H1 (cell line): Measurements from ENCODE around the gene GALT. TPM values are rescaled to one million over a fixed set of nuclear protein-coding genes. Genes with fewer than 3 reads are reported as not detected.

Experiments
- CTCF ChIA-PET: fragments of 300-600 bp; sonication (Branson Sonifier 250); formaldehyde crosslinking; loops from one replicate; lab custom pipeline; 2021; ENCODE audit not compliant: partially characterized antibody; lab: Charles Lee
- POLR2A ChIA-PET: fragments of 300-600 bp; sonication (Branson Sonifier 250); formaldehyde crosslinking; loops from one replicate; lab custom pipeline; 2021; ENCODE audit warnings: inconsistent platforms; ENCODE audit not compliant: partially characterized antibody; lab: Charles Lee
- DNase-seq, 2 experiments: peaks; one replicate each; pipeline versions ENCODE4 v3.0.0 to v3.0.0-alpha.2; 2010 to 2022; ENCODE audit warnings: low spot score in 2 of 2, low read depth in 1 of 2, mixed read lengths in 1 of 2
- FAIRE-seq: peaks from 2 replicates; lab custom pipeline; 2011; peaks lifted over from hg19 to GRCh38; lab: Jason Lieb, UNC
- H2AFZ ChIP-seq: 2 replicates; pipeline ENCODE4 v1.8.1; 2012; ENCODE audit warnings: low read length, inconsistent platforms
- H2AK5ac ChIP-seq: 2 replicates; pipeline ENCODE4 v1.6.1; 2013; ENCODE audit warnings: low read depth, low read length
- H2BK120ac ChIP-seq: replicated peaks from 2 replicates; pipeline ENCODE3; 2013; ENCODE audit warnings: low read depth, low read length, inconsistent platforms
- H2BK12ac ChIP-seq: 2 replicates; pipeline ENCODE4 v1.6.1; 2013; ENCODE audit warnings: low read depth, low read length
- H2BK15ac ChIP-seq: 2 replicates; pipeline ENCODE4 v1.6.1; 2013; ENCODE audit warnings: low read length
- H2BK20ac ChIP-seq: 2 replicates; pipeline ENCODE4 v1.6.1; 2013; ENCODE audit warnings: low read length
- H2BK5ac ChIP-seq: 2 replicates; pipeline ENCODE4 v1.6.1; 2013; ENCODE audit warnings: low read depth, low read length
- H3K14ac ChIP-seq: 2 replicates; pipeline ENCODE4 v1.6.1; 2013; ENCODE audit warnings: inconsistent platforms; ENCODE audit not compliant: insufficient read length
- H3K18ac ChIP-seq: 2 replicates; pipeline ENCODE4 v1.6.1; 2013; ENCODE audit warnings: low read length; ENCODE audit errors: extremely low read depth
- H3K23ac ChIP-seq: 2 replicates; pipeline ENCODE4 v1.6.1; 2013; ENCODE audit warnings: inconsistent platforms; ENCODE audit not compliant: insufficient read length
- H3K23me2 ChIP-seq: 2 replicates; pipeline ENCODE4 v1.6.1; 2013; ENCODE audit warnings: low read depth, low read length
- H3K27ac ChIP-seq: 2 replicates; pipeline ENCODE4 v1.6.1; 2011; ENCODE audit warnings: low read depth, low read length, inconsistent platforms
- H3K27me3 ChIP-seq, 4 experiments: replicated peaks in 1 of 4; 1 replicate in 1 of 4; 2 replicates in 3 of 4; pipeline versions ENCODE4 v1.6.1 to v1.8.1; 2011 to 2013; ENCODE audit warnings: low read length in 3 of 4, mild to moderate bottlenecking in 3 of 4, inconsistent platforms in 2 of 4, mixed read lengths in 2 of 4, moderate library complexity in 1 of 4; ENCODE audit not compliant: control insufficient read depth in 3 of 4, insufficient read depth in 3 of 4; ENCODE audit errors: extremely low read depth in 1 of 4
- H3K36me3 ChIP-seq, 4 experiments: 2 replicates each; pipeline versions ENCODE4 v1.6.1 to v1.8.1; 2011 to 2013; ENCODE audit warnings: mild to moderate bottlenecking in 4 of 4, low read length in 3 of 4, moderate library complexity in 2 of 4, control low read depth in 1 of 4, inconsistent platforms in 1 of 4; ENCODE audit not compliant: insufficient read depth in 4 of 4, control insufficient read depth in 2 of 4
- H3K4ac ChIP-seq: replicated peaks from 2 replicates; pipeline ENCODE3; 2013; ENCODE audit warnings: low read length, low read depth, mixed read lengths, inconsistent platforms; ENCODE audit not compliant: insufficient read length
- H3K4me1 ChIP-seq, 4 experiments: replicated peaks in 1 of 4; 1 replicate in 1 of 4; 2 replicates in 3 of 4; pipeline versions ENCODE4 v1.6.1 to v1.8.1; 2011 to 2013; ENCODE audit warnings: low read length in 3 of 4, inconsistent platforms in 2 of 4, mixed read lengths in 1 of 4; ENCODE audit not compliant: insufficient read depth in 4 of 4, control insufficient read depth in 3 of 4
- H3K4me2 ChIP-seq, 2 experiments: 2 replicates each; pipeline versions ENCODE4 v1.6.1 to v1.8.1; 2011 to 2013; ENCODE audit warnings: low read depth in 2 of 2, low read length in 2 of 2, control low read depth in 1 of 2, inconsistent platforms in 1 of 2, mild to moderate bottlenecking in 1 of 2; ENCODE audit not compliant: insufficient read depth in 1 of 2
- H3K4me3 ChIP-seq, 4 experiments: fragments of 200-600, 300-600 bp in 1 of 4; sonication (generic), shearing (Covaris generic), sonication (Bioruptor Twin) in 1 of 4; 2 replicates each; pipeline versions ENCODE4 v1.5.1 to v1.8.1; 2011 to 2016; ENCODE audit warnings: low read length in 4 of 4, low read depth in 3 of 4, control low read depth in 2 of 4, inconsistent platforms in 2 of 4, mild to moderate bottlenecking in 2 of 4, mixed read lengths in 1 of 4, moderate library complexity in 1 of 4; ENCODE audit not compliant: insufficient read depth in 2 of 4; ENCODE audit errors: extremely low read depth in 1 of 4
- H3K56ac ChIP-seq: replicated peaks from 2 replicates; pipeline ENCODE3; 2013; ENCODE audit warnings: low read depth, mild to moderate bottlenecking, mixed read lengths, low read length, inconsistent platforms; ENCODE audit not compliant: insufficient read length
- H3K79me1 ChIP-seq: 2 replicates; pipeline ENCODE4 v1.6.1; 2013; ENCODE audit warnings: low read depth, low read length, control low read depth
- H3K79me2 ChIP-seq, 2 experiments: 2 replicates each; pipeline versions ENCODE4 v1.6.1 to v1.8.1; 2012 to 2013; ENCODE audit warnings: low read length in 2 of 2, mild to moderate bottlenecking in 2 of 2, inconsistent platforms in 1 of 2; ENCODE audit not compliant: insufficient read depth in 2 of 2, control insufficient read depth in 1 of 2
- H3K9ac ChIP-seq, 4 experiments: replicated peaks in 1 of 4; 1 replicate in 1 of 4; 2 replicates in 3 of 4; pipeline versions ENCODE4 v1.6.1 to v1.8.1; 2011 to 2013; ENCODE audit warnings: low read depth in 3 of 4, low read length in 3 of 4, control low read depth in 2 of 4, mild to moderate bottlenecking in 2 of 4, moderate library complexity in 2 of 4, inconsistent platforms in 1 of 4; ENCODE audit errors: extremely low read depth in 1 of 4
- H3K9me3 ChIP-seq, 2 experiments: 2 replicates each; pipeline versions ENCODE4 v1.6.1 to v1.8.1; 2012 to 2013; ENCODE audit warnings: mild to moderate bottlenecking in 2 of 2, moderate library complexity in 2 of 2, control low read depth in 1 of 2, inconsistent platforms in 1 of 2, low read depth in 1 of 2, low read length in 1 of 2, mixed read lengths in 1 of 2; ENCODE audit not compliant: insufficient read depth in 2 of 2
- H4K20me1 ChIP-seq, 2 experiments: replicated peaks in 1 of 2; 2 replicates each; pipeline versions ENCODE3 to v1.8.1; 2011 to 2013; ENCODE audit warnings: inconsistent platforms in 2 of 2, low read length in 2 of 2, mild to moderate bottlenecking in 1 of 2; ENCODE audit not compliant: insufficient read depth in 2 of 2, control insufficient read depth in 1 of 2
- H4K5ac ChIP-seq: 2 replicates; pipeline ENCODE4 v1.6.1; 2013; ENCODE audit warnings: low read length, low read depth, mixed read lengths, inconsistent platforms; ENCODE audit not compliant: insufficient read length
- H4K8ac ChIP-seq: 2 replicates; pipeline ENCODE4 v1.8.0; 2013; ENCODE audit warnings: mild to moderate bottlenecking, moderate library complexity, low read length, inconsistent platforms; ENCODE audit not compliant: insufficient read depth; ENCODE audit errors: extremely low read depth
- H4K91ac ChIP-seq: replicated peaks from 2 replicates; pipeline ENCODE3; 2013; ENCODE audit warnings: low read length, mixed read lengths, inconsistent platforms; ENCODE audit not compliant: insufficient read length
- E2F6 ChIP-seq: IDR thresholded peaks from 2 replicates; pipeline ENCODE4 v1.6.1; 2012; ENCODE audit warnings: inconsistent platforms
- EGR1 ChIP-seq: IDR thresholded peaks from 2 replicates; pipeline ENCODE4 v1.6.1; 2011; ENCODE audit warnings: low read depth, low read length, borderline replicate concordance
- JUND ChIP-seq: IDR thresholded peaks from 2 replicates; pipeline ENCODE4 v1.6.1; 2011; ENCODE audit warnings: mild to moderate bottlenecking, improper control_type of control experiment, low read length
- KDM1A ChIP-seq: fragments of 200-600, 300-600 bp; sonication (generic); IDR thresholded peaks from 2 replicates; pipeline ENCODE4 v1.7.1; 2016; ENCODE audit warnings: mild to moderate bottlenecking, low read length, borderline replicate concordance
- KDM4A ChIP-seq: IDR thresholded peaks from one replicate; pipeline ENCODE4 v1.7.1; 2012; ENCODE audit warnings: low read depth, mild to moderate bottlenecking, moderate library complexity, low read length, inconsistent platforms; ENCODE audit not compliant: severe bottlenecking
- MAFK ChIP-seq: IDR thresholded peaks from 2 replicates; pipeline ENCODE4 v1.6.1; 2012; ENCODE audit warnings: low read depth, mild to moderate bottlenecking, improper control_type of control experiment, low read length
- RXRA ChIP-seq: IDR thresholded peaks from 2 replicates; pipeline ENCODE4 v1.6.1; 2011; ENCODE audit warnings: low read depth, mild to moderate bottlenecking, low read length, moderate library complexity; ENCODE audit not compliant: insufficient read depth
- SUZ12 ChIP-seq: fragments of 200-600 bp; sonication (generic); IDR thresholded peaks from 2 replicates; pipeline ENCODE4 v1.6.1; 2012; ENCODE audit warnings: mild to moderate bottlenecking, inconsistent platforms, low read length, moderate library complexity, mixed read lengths
- TBP ChIP-seq: IDR thresholded peaks from 2 replicates; pipeline ENCODE4 v1.6.1; 2011; ENCODE audit warnings: low read depth, low read length, improper control_type of control experiment
- WGBS, 2 experiments: shearing (Covaris generic) in 1 of 2; methylation state at CpG; one replicate each; pipeline versions ENCODE4 v1.1.6 to v1.1.7; 2013 to 2015; ENCODE audit warnings: low lambda C conversion rate in 2 of 2, mixed read lengths in 2 of 2, inconsistent platforms in 1 of 2, low coverage in 1 of 2, missing lambda C conversion rate in 1 of 2; ENCODE audit not compliant: insufficient replicate concordance in 2 of 2, insufficient coverage in 1 of 2, insufficient read length in 1 of 2; ENCODE audit errors: extremely low coverage in 1 of 2, missing lambda C conversion rate in 1 of 2; 5-methylcytosine and 5-hydroxymethylcytosine counted together
- polyA plus RNA-seq, 7 experiments: library from polyadenylated mRNA; depleted of rRNA in 3 of 7; stranded (reverse) in 5 of 7; unstranded in 2 of 7; fragments of >200 nt in 5 of 7; fragments of 200-250 nt in 2 of 7; gene quantifications; 1 replicate in 5 of 7; 2 replicates in 1 of 7; 4 replicates in 1 of 7; pipeline versions ENCODE4 v1.2.1 to v1.2.3, GENCODE V29; 2011 to 2013; ENCODE audit warnings: missing spikeins in 2 of 7, mixed read lengths in 2 of 7
- total RNA-seq: library from RNA; stranded (reverse); fragmentation: NEBNext Ultra II Directional; extraction: Animal tissue kit (Norgen Biotek cat#: 25700); gene quantifications from 2 replicates; pipeline ENCODE4 v1.2.1, GENCODE V29; 2021
- TF ChIP-seq, protein P1 (sequence below): IDR thresholded peaks from 2 replicates; pipeline ENCODE4 v1.6.1; 2012; ENCODE audit warnings: low read length, inconsistent platforms

GALT gene
- total and polyA plus RNA-seq, 2 of the 8 experiments (the other 6 are each of a cell fraction or from before 2014, with no cell fraction given) = 21.9 to 50.6 TPM

DNA sequence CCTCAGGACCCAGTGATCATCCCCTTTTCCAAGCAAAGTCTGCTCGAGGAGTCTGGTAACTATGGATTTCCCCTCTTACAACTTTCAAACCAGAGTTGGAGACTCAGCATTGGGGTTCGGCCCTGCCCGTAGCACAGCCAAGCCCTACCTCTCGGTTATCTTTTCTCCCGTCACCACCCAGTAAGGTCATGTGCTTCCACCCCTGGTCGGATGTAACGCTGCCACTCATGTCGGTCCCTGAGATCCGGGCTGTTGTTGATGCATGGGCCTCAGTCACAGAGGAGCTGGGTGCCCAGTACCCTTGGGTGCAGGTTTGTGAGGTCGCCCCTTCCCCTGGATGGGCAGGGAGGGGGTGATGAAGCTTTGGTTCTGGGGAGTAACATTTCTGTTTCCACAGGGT lies 1.2 kb downstream of the GALT start:
- no peak overlapping the region for H4K5ac ChIP-seq
- H3K9me3 ChIP-seq = no peaks in the 10 kb centered on the region
- no peak for FAIRE-seq
- WGBS, 2 experiments = 83% methylated on average over 10 of the region's 10 CpGs; no CpG with 5 or more reads in 1 of the 2 experiments
- H3K18ac ChIP-seq = no peak overlapping the region
- no peak overlapping the region for H2BK120ac ChIP-seq
- no peak overlapping the region for H2BK12ac ChIP-seq
- H4K91ac ChIP-seq = no peak overlapping the region
- peaks cover 14% of the 10 kb centered on the region for H3K23me2 ChIP-seq
- no peak overlapping the region for H4K8ac ChIP-seq
- no peak overlapping the region for H2BK5ac ChIP-seq
- DNase-seq = no peak
- H4K20me1 ChIP-seq = peaks cover 2 to 12% of the 10 kb centered on the region in 2 experiments
- no peaks in the 10 kb centered on the region; a peak in 1 of 7 replicates for H3K27me3 ChIP-seq
- ChIA-PET POLR2A (interaction anchor here (1.1 to 12.8 kb wide), 4 partner anchors 9 to 432 kb away, joined by 3 to 127 read pairs (median 52); partner anchors contain the start of genes ARID3C, CCL27, FANCG and SIGMAR1), CTCF (interaction anchor here (1.5 to 17.4 kb wide), 6 partner anchors 10 to 55 kb away, joined by 4 to 277 read pairs (median 6); partner anchors contain the start of genes CCL27, IL11RA and SIGMAR1)
- H3K79me1 ChIP-seq = peaks cover 6% of the 10 kb centered on the region; the same call in 1 of the 2 replicates
- no peak overlapping the region for H3K23ac ChIP-seq
- no peak overlapping the region for H2AK5ac ChIP-seq
- H3K56ac ChIP-seq = no peak overlapping the region
- no peak overlapping the region for H2AFZ ChIP-seq
- H3K4me1 ChIP-seq = peaks cover 3 to 28% (median 11%) of the 10 kb centered on the region in 4 experiments
- peak overlapping the region; percentile 89 to 97 for H3K4me2 ChIP-seq
- peaks cover 0 to 12% of the 10 kb centered on the region in 2 experiments; a peak in 1 of 4 replicates for H3K79me2 ChIP-seq
- H2BK20ac ChIP-seq = no peak overlapping the region
- H3K9ac ChIP-seq = peak overlapping the region in 3 of 4 experiments; percentile 6 to 62 (median 58); a peak in 1 of 7 replicates
- no peak overlapping the region for H2BK15ac ChIP-seq
- no peak overlapping the region for H3K4ac ChIP-seq
- no peak overlapping the region for H3K27ac ChIP-seq
- no peak overlapping the region for H3K14ac ChIP-seq
- peaks cover 3 to 23% (median 8%) of the 10 kb centered on the region in 4 experiments; a peak in 7 of 8 replicates for H3K36me3 ChIP-seq
- H3K4me3 ChIP-seq = peak overlapping the region; percentile 69 to 92 (median 80)
- TF ChIP-seq RXRA = no peak
- TF ChIP-seq JUND = no peak
- TF ChIP-seq KDM1A = no peak
- no peak for TF ChIP-seq EGR1
- no peak for TF ChIP-seq KDM4A
- TF ChIP-seq TBP = no peak
- TF ChIP-seq, protein P1, sequence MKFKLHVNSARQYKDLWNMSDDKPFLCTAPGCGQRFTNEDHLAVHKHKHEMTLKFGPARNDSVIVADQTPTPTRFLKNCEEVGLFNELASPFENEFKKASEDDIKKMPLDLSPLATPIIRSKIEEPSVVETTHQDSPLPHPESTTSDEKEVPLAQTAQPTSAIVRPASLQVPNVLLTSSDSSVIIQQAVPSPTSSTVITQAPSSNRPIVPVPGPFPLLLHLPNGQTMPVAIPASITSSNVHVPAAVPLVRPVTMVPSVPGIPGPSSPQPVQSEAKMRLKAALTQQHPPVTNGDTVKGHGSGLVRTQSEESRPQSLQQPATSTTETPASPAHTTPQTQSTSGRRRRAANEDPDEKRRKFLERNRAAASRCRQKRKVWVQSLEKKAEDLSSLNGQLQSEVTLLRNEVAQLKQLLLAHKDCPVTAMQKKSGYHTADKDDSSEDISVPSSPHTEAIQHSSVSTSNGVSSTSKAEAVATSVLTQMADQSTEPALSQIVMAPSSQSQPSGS = no peak
- TF ChIP-seq E2F6 = no peak
- TF ChIP-seq SUZ12 = no peak
- no peak for TF ChIP-seq MAFK
